Body of pancreas (tissue), 4 donors: ENCODE measurements around the gene MINK1. TPM values are rescaled to one million over a fixed set of nuclear protein-coding genes. Genes with fewer than 3 reads are reported as not detected.
"Not testable (repeated sequence)": the region's sequence is repeated elsewhere in the genome, so short reads cannot be mapped to it uniquely, and the experiment has no call there.

ENCODE experiments used
- ATAC-seq: fragments of 150-250 bp; one replicate; pipeline ENCODE4 v1.9.1; 2016
- DNase-seq, 4 donors: peaks; one replicate each; pipeline ENCODE4 v3.0.0-alpha.2; 2019
- H3K27ac ChIP-seq, 4 donors: fragments of 200-600 bp; sonication (generic); 1 replicate in 3 of 4; 2 replicates in 1 of 4; pipeline versions ENCODE4 v1.5.1 to v1.6.1; 2016 to 2019; ENCODE audit warnings: mild to moderate bottlenecking in 1 of 4, mixed read lengths in 1 of 4, moderate library complexity in 1 of 4
- H3K27me3 ChIP-seq, 2 donors: fragments of 200-600 bp; sonication (generic); one replicate each; pipeline ENCODE4 v1.6.0; 2016; ENCODE audit warnings: mild to moderate bottlenecking in 1 of 2
- H3K36me3 ChIP-seq, 2 donors: fragments of 200-600 bp; sonication (generic); replicated peaks in 1 of 2; 2 replicates each; pipeline ENCODE4 v1.5.1; 2016; ENCODE audit warnings: low read depth in 2 of 2; ENCODE audit not compliant: insufficient read depth in 1 of 2
- H3K4me1 ChIP-seq: fragments of 200-600 bp; sonication (generic); one replicate; pipeline ENCODE4 v1.6.0; 2016
- H3K4me3 ChIP-seq, 2 donors: fragments of 200-600 bp; sonication (generic); 1 replicate in 1 of 2; 2 replicates in 1 of 2; pipeline ENCODE4 v1.5.1; 2016 to 2019
- H3K9me3 ChIP-seq, 3 donors: fragments of 200-600 bp; sonication (generic); 1 replicate in 2 of 3; 2 replicates in 1 of 3; pipeline ENCODE4 v1.5.1; 2016
- CTCF ChIP-seq, 7 experiments: fragments of 450-650 bp in 4 of 7; fragments of 200-600 bp in 3 of 7; sonication (generic) in 3 of 7; IDR thresholded peaks; one replicate each; pipeline ENCODE4 v1.5.1; 2016 to 2019; ENCODE audit warnings: antibody characterized with exemption in 7 of 7
- POLR2A ChIP-seq, 3 donors: fragments of 450-650 bp; IDR thresholded peaks; one replicate each; pipeline ENCODE4 v1.6.1; 2016; ENCODE audit warnings: antibody characterized with exemption in 3 of 3, mild to moderate bottlenecking in 2 of 3
- WGBS, 2 donors: methylation state at CpG; one replicate each; pipeline ENCODE4 v1.1.5; 2017; 5-methylcytosine and 5-hydroxymethylcytosine counted together
- intact Hi-C: fragments of 100-400 bp; cut with DNase I; formaldehyde crosslinking; loops from one replicate; pipeline ENCODE4 v1.15.1; 2023
- total RNA-seq, 2 donors: library from RNA; depleted of rRNA; stranded (reverse); fragments of >200 nt; gene quantifications; one replicate each; pipeline ENCODE4 v1.1.0, GENCODE V29; 2016

The MINK1 gene
- total RNA-seq, 2 donors from 2014 or later = 32.7 to 66.6 TPM

DNA sequence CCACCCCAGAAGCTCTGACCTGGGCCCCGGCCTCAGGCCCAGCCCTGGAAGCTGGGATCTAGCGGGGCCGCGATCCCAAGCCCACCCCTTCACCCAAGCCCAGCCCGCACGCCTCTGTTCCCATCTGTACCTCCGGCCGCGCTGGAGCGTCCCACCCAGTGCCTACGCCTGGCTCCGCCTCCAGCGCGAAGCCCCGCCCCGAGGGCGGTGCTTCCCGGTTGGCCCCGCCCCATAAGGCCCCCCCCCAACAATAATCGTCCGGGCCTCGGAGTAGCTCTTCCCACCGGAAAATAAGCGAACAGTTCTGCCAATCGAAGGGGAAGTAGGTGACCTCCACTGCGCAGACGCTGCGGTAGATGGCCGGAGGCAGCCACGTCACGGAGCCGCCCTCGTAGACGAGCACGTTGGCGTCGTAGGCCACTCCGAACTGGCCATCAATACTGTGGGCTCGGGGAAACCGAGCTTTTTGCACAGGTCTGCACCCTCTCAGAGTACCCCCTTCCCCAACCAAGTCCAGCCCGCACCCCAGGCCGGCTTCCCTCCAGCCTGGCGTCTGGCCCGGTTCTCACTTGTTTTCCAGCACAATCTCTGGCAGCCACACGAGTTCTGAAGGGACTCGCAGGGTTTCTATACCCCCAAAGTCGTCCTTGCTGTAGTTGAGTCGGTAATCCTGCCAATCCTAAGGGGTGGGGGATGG, 68.7 kb downstream of the MINK1 start:
- no peak for ATAC-seq
- 62 to 66% methylated on average over 32 to 41 of the region's 48 CpGs for WGBS, 2 donors
- no peaks in the 10 kb centered on the region for H3K27me3 ChIP-seq
- no peaks in the 10 kb centered on the region for H3K36me3 ChIP-seq
- TF ChIP-seq POLR2A (IDR thresholded peaks at IDR 0.05) = peak in 1 of 3 donors; percentile 7
- no peak for TF ChIP-seq CTCF (IDR thresholded peaks at IDR 0.05)
- H3K27ac ChIP-seq = peak overlapping the region in 1 of 4 donors; percentile 12
- intact Hi-C loops = no loop called here
- H3K4me3 ChIP-seq = no peak overlapping the region
- DNase-seq = peak in 2 of 4 donors; percentile 32 to 40
- no peaks in the 10 kb centered on the region for H3K9me3 ChIP-seq
- H3K4me1 ChIP-seq = peaks cover 45% of the 10 kb centered on the region

GRCh38 chr17:4902540-4902939, 69.4 kb downstream of the MINK1 start:
- Histone ChIP-seq H3K4me3 (no peak overlapping the region), H3K36me3 (no peaks in the 10 kb centered on the region), H3K4me1 (peaks cover 45% of the 10 kb centered on the region), H3K27me3 (no peaks in the 10 kb centered on the region), H3K27ac (peak overlapping the region in 1 of 4 donors; percentile 12), H3K9me3 (no peaks in the 10 kb centered on the region)
- 48 to 60% methylated on average over 8 of the region's 8 CpGs for WGBS, 2 donors
- TF ChIP-seq POLR2A (IDR thresholded peaks at IDR 0.05) (no peak), CTCF (IDR thresholded peaks at IDR 0.05) (no peak)
- ATAC-seq = no peak
- intact Hi-C loops = no loop called here
- DNase-seq = no peak

GRCh38 chr17:4903051-4903818, 70.1 kb downstream of the MINK1 start, which contains the start of gene CHRNE:
TSS of gene CHRNE (minus strand) at chr17:4903098. CDS start at chr17:4903063, 35 bp downstream.
- TF ChIP-seq CTCF (IDR thresholded peaks at IDR 0.05) = peak; percentile 50 to 90 (median 71)
- TF ChIP-seq POLR2A (IDR thresholded peaks at IDR 0.05) = no peak
- Histone ChIP-seq H3K27me3 (no peaks in the 10 kb centered on the region), H3K36me3 (no peaks in the 10 kb centered on the region), H3K27ac (peak within 1 kb of the TSS in 1 of 4 donors; percentile 24), H3K4me1 (peaks cover 42% of the 10 kb centered on the region), H3K4me3 (no peak within 1 kb of the TSS), H3K9me3 (no peaks in the 10 kb centered on the region)
- ATAC-seq (peak; percentile 53), DNase-seq (peak; percentile 86 to 91 (median 88))
- intact Hi-C loops = no loop called here
- 6 to 7% methylated on average over 9 to 10 of the region's 10 CpGs for WGBS, 2 donors

DNA sequence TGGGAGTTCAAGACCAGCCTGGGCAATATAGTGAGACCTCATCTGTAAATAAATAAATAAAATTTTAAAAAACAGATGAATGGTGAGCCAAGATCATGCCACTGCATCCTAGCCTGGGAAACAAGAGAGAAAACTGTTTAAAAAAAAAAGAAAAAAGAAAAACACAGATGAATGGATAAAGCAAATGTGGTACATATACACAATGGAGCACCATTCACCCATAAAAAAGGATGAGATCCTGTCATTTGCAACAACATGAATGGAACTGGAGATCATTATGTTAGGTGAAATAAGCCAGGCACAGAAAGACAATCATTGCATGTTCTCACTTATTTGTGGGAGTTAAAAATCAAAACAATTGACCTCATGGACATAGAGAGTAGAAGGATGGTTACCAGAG, 73.5 kb downstream of the MINK1 start:
- DNase-seq, intact Hi-C loops, ATAC-seq: not testable (repeated sequence)

GRCh38 chr17:4908301-4908700, 75.2 kb downstream of the MINK1 start:
- H3K9me3 ChIP-seq = no peaks in the 10 kb centered on the region
- TF ChIP-seq POLR2A (IDR thresholded peaks at IDR 0.05) = no peak
- TF ChIP-seq CTCF (IDR thresholded peaks at IDR 0.05) = no peak
- peak overlapping the region in 2 of 4 donors; percentile 59 to 61 for H3K27ac ChIP-seq
- H3K36me3 ChIP-seq = no peaks in the 10 kb centered on the region
- WGBS, 2 donors = 47 to 66% methylated on average over 7 to 9 of the region's 10 CpGs
- H3K4me1 ChIP-seq = peaks cover 18% of the 10 kb centered on the region
- intact Hi-C loops = no loop called here
- no peaks in the 10 kb centered on the region for H3K27me3 ChIP-seq
- DNase-seq = no peak
- H3K4me3 ChIP-seq = no peak overlapping the region
- no peak for ATAC-seq

More for the DNA sequence above, 73.5 kb downstream of the MINK1 start:
- H3K27ac ChIP-seq, H3K9me3 ChIP-seq, H3K27me3 ChIP-seq, H3K4me3 ChIP-seq, H3K36me3 ChIP-seq: not testable (repeated sequence)
- H3K4me1 ChIP-seq = peaks cover 25% of the 10 kb centered on the region
